SK-N-SH (cell line): ENCODE measurements around the gene CCNL2. TPM values are rescaled to one million over a fixed set of nuclear protein-coding genes. Genes with fewer than 3 reads are reported as not detected.
"Not testable (repeated sequence)": the region's sequence is repeated elsewhere in the genome, so short reads cannot be mapped to it uniquely, and the experiment has no call there.

Source experiments
- CTCF ChIA-PET: fragments of 300-600, 350-600 bp; formaldehyde crosslinking; extraction: SDS; loops from one replicate; lab custom pipeline; 2021; lab: Yijun Ruan, JAX
- POLR2A ChIA-PET: fragments of 350-600 bp; sonication (Branson Sonifier 250); formaldehyde crosslinking; extraction: SDS; loops from one replicate; lab custom pipeline; 2020; ENCODE audit warnings: antibody characterized with exemption, inconsistent platforms; lab: Yijun Ruan, JAX
- DNase-seq: peaks from one replicate; pipeline ENCODE4 v3.0.0; 2012
- H2AFZ ChIP-seq: fragments of 200-600 bp; sonication (generic); 2 replicates; pipeline ENCODE4 v1.8.1; 2016; ENCODE audit warnings: antibody characterized with exemption, mild to moderate bottlenecking, low read depth
- H3F3A ChIP-seq: fragments of 200-600 bp; sonication (generic); replicated peaks from 2 replicates; pipeline ENCODE3; 2016; ENCODE audit warnings: antibody characterized with exemption, mild to moderate bottlenecking; ENCODE audit not compliant: insufficient read depth
- H3K27ac ChIP-seq, 2 experiments: fragments of 200-500 bp in 1 of 2; fragments of 200-600 bp in 1 of 2; sonication (Bioruptor generic) in 1 of 2; sonication (generic), shearing (Covaris generic) in 1 of 2; 2 replicates each; pipeline versions ENCODE4 v1.5.1 to v1.6.1; 2014 to 2016; ENCODE audit warnings: low read depth in 2 of 2, inconsistent platforms in 1 of 2, low read length in 1 of 2, mild to moderate bottlenecking in 1 of 2, mixed read lengths in 1 of 2
- H3K27me3 ChIP-seq: fragments of 200-600 bp; sonication (generic), shearing (Covaris generic); 2 replicates; pipeline ENCODE4 v1.6.1; 2016; ENCODE audit warnings: mixed run types; ENCODE audit not compliant: insufficient read depth
- H3K36me3 ChIP-seq, 2 experiments: fragments of 200-500 bp in 1 of 2; fragments of 200-600 bp in 1 of 2; sonication (Bioruptor generic) in 1 of 2; sonication (generic) in 1 of 2; replicated peaks in 1 of 2; 2 replicates each; pipeline versions ENCODE3 to v1.5.1; 2014 to 2016; ENCODE audit warnings: low read length in 1 of 2, mild to moderate bottlenecking in 1 of 2; ENCODE audit not compliant: insufficient read depth in 2 of 2, control insufficient read depth in 1 of 2
- H3K4me1 ChIP-seq, 2 experiments: fragments of 200-500 bp in 1 of 2; fragments of 200-600 bp in 1 of 2; sonication (Bioruptor generic) in 1 of 2; sonication (generic), shearing (Covaris generic) in 1 of 2; 2 replicates each; pipeline versions ENCODE4 v1.5.1 to v1.6.1; 2014 to 2016; ENCODE audit warnings: low read depth in 1 of 2, low read length in 1 of 2, mixed run types in 1 of 2; ENCODE audit not compliant: insufficient read depth in 2 of 2, control insufficient read depth in 1 of 2
- H3K4me2 ChIP-seq: fragments of 200-600 bp; sonication (generic), shearing (Covaris generic); 2 replicates; pipeline ENCODE4 v1.6.1; 2017; ENCODE audit warnings: mixed run types
- H3K4me3 ChIP-seq, 2 experiments: fragments of 200-500 bp in 1 of 2; fragments of 200-600 bp in 1 of 2; sonication (Bioruptor generic) in 1 of 2; sonication (generic), shearing (Covaris generic) in 1 of 2; 2 replicates each; pipeline versions ENCODE4 v1.5.1 to v1.8.1; 2014 to 2016; ENCODE audit warnings: low read depth in 2 of 2, inconsistent platforms in 1 of 2, low read length in 1 of 2, mild to moderate bottlenecking in 1 of 2, mixed read lengths in 1 of 2, moderate library complexity in 1 of 2
- H3K79me2 ChIP-seq: fragments of 200-600 bp; sonication (generic); 2 replicates; pipeline ENCODE4 v1.8.1; 2017; ENCODE audit warnings: mild to moderate bottlenecking; ENCODE audit not compliant: insufficient read depth
- H3K9ac ChIP-seq: fragments of 200-600 bp; sonication (generic); 2 replicates; pipeline ENCODE4 v1.6.1; 2017; ENCODE audit warnings: mixed run types
- H3K9me2 ChIP-seq: fragments of 200-600 bp; sonication (generic); 2 replicates; pipeline ENCODE4 v1.6.1; 2017; ENCODE audit warnings: mixed run types
- H3K9me3 ChIP-seq: fragments of 200-600 bp; sonication (generic); 2 replicates; pipeline ENCODE4 v1.6.1; 2017; ENCODE audit warnings: mixed run types, mild to moderate bottlenecking, moderate library complexity
- H4K20me1 ChIP-seq: fragments of 200-600 bp; sonication (generic); 2 replicates; pipeline ENCODE4 v1.6.1; 2017; ENCODE audit warnings: mild to moderate bottlenecking, mixed run types; ENCODE audit not compliant: insufficient read depth
- EP300 ChIP-seq, 2 experiments: IDR thresholded peaks; 2 replicates each; pipeline versions ENCODE4 v1.4.0 to v1.6.1; 2012; ENCODE audit warnings: borderline replicate concordance in 1 of 2, low read depth in 1 of 2, low read length in 1 of 2
- FOXM1 ChIP-seq: IDR thresholded peaks from 2 replicates; pipeline ENCODE4 v1.4.0; 2012; ENCODE audit warnings: low read depth, mild to moderate bottlenecking
- IRF3 ChIP-seq: fragments of 150-350 bp; IDR thresholded peaks from 2 replicates; pipeline ENCODE4 v1.6.1; 2016; ENCODE audit warnings: mild to moderate bottlenecking, low read depth, low read length
- JUND ChIP-seq: IDR thresholded peaks from 2 replicates; pipeline ENCODE4 v1.4.0; 2012
- PBX3 ChIP-seq: IDR thresholded peaks from 2 replicates; pipeline ENCODE4; 2012
- TAF1 ChIP-seq: IDR thresholded peaks from 2 replicates; pipeline ENCODE4 v1.6.1; 2012; ENCODE audit warnings: low read depth, mild to moderate bottlenecking, low read length, moderate library complexity, borderline replicate concordance
- YY1 ChIP-seq: IDR thresholded peaks from 2 replicates; pipeline ENCODE4 v1.4.0; 2012; ENCODE audit warnings: low read depth, mild to moderate bottlenecking
- ZBTB33 ChIP-seq: IDR thresholded peaks from 2 replicates; pipeline ENCODE4 v1.4.0; 2012; ENCODE audit warnings: low read depth, borderline replicate concordance
- WGBS: methylation state at CpG from one replicate; pipeline ENCODE4 v1.1.6; 2017; ENCODE audit warnings: low lambda C conversion rate; 5-methylcytosine and 5-hydroxymethylcytosine counted together
- polyA plus RNA-seq, 3 experiments: library from polyadenylated mRNA; depleted of rRNA; stranded (reverse); fragments of >200 nt; gene quantifications; 2 replicates each; pipeline ENCODE4 v1.2.3, GENCODE V29; 2012

CCNL2 gene
- polyA plus RNA-seq, 1 of the 3 experiments (the other 2 are of a cell fraction), result 362 TPM

- TF ChIP-seq IRF3, result no peak
- no peak for TF ChIP-seq YY1
- no peak for TF ChIP-seq ZBTB33
- no peak for TF ChIP-seq PBX3
- no peak for TF ChIP-seq EP300 (IDR thresholded peaks at IDR 0.05; ENCODE audit: borderline replicate concordance in 1 of 2, low read depth in 1 of 2, low read length in 1 of 2)
- TF ChIP-seq JUND, result no peak
- TF ChIP-seq FOXM1, result no peak
- TF ChIP-seq TAF1, result no peak
- no peak overlapping the region for H2AFZ ChIP-seq
- ChIA-PET CTCF (no interaction called here), POLR2A (no interaction called here)
- H3K27ac ChIP-seq, result no peak overlapping the region
- no peaks in the 10 kb centered on the region for H4K20me1 ChIP-seq
- no peak overlapping the region for H3K4me3 ChIP-seq
- H3K27me3 ChIP-seq, result no peaks in the 10 kb centered on the region
- peaks cover 16 to 31% of the 10 kb centered on the region in 2 experiments for H3K36me3 ChIP-seq
- H3K9me3 ChIP-seq, result no peaks in the 10 kb centered on the region
- H3K4me2 ChIP-seq, result no peak overlapping the region
- no peaks in the 10 kb centered on the region for H3K9me2 ChIP-seq
- no peak overlapping the region for H3K9ac ChIP-seq
- DNase-seq, result no peak
- WGBS, result over 99% methylated on average over 6 of the region's 7 CpGs
- H3K79me2 ChIP-seq, result peaks cover 89% of the 10 kb centered on the region
- H3F3A ChIP-seq, result peaks cover 40% of the 10 kb centered on the region
- H3K4me1 ChIP-seq, result peaks cover 10 to 30% of the 10 kb centered on the region in 2 experiments; a peak in 3 of 4 replicates
Measured at GRCh38 chr1:1403653-1404052, 4.5 kb upstream of the CCNL2 start.

- CTCF ChIA-PET, result interaction anchor here (0.9 to 1.9 kb wide), 4 partner anchors 11 to 28 kb away, joined by 3 to 8 read pairs (median 4); partner anchors contain the start of gene AURKAIP1
- WGBS, result 90% methylated on average over 9 of the region's 9 CpGs
- H3K36me3 ChIP-seq, result peaks cover 18 to 31% of the 10 kb centered on the region in 2 experiments
Measured at GRCh38 chr1:1402901-1403392, 3.8 kb upstream of the CCNL2 start.

More at GRCh38 chr1:1402901-1403392, 3.8 kb upstream of the CCNL2 start:
- not testable (repeated sequence) for H3K27me3 ChIP-seq, H3K9me2 ChIP-seq, H2AFZ ChIP-seq, H3K4me2 ChIP-seq, H3K4me3 ChIP-seq, H3K9ac ChIP-seq, H4K20me1 ChIP-seq, H3K9me3 ChIP-seq, DNase-seq
- H3K27ac ChIP-seq, result peak overlapping the region in 1 of 2 experiments; percentile 27; a peak in 1 of 4 replicates
- POLR2A ChIA-PET, result interaction anchor here (1.1 to 1.3 kb wide), 3 partner anchors 28 to 137 kb away, joined by 3 read pairs; partner anchors contain the start of gene AURKAIP1
- H3F3A ChIP-seq, result peaks cover 35% of the 10 kb centered on the region
- H3K79me2 ChIP-seq, result peaks cover 89% of the 10 kb centered on the region
- H3K4me1 ChIP-seq, result peaks cover 6 to 31% of the 10 kb centered on the region in 2 experiments; a peak in 3 of 4 replicates
